Body of pancreas (tissue), 4 donors: ENCODE results near the gene SRP14. TPM values are rescaled to one million over a fixed set of nuclear protein-coding genes. Genes with fewer than 3 reads are reported as not detected.
"Not testable (repeated sequence)": the region's sequence is repeated elsewhere in the genome, so short reads cannot be mapped to it uniquely, and the experiment has no call there.

ENCODE experiments used
- ATAC-seq: fragments of 150-250 bp; one replicate; pipeline ENCODE4 v1.9.1; 2016
- DNase-seq, 4 donors: peaks; one replicate each; pipeline ENCODE4 v3.0.0-alpha.2; 2019
- H3K27ac ChIP-seq, 4 donors: fragments of 200-600 bp; sonication (generic); 1 replicate in 3 of 4; 2 replicates in 1 of 4; pipeline versions ENCODE4 v1.5.1 to v1.6.1; 2016 to 2019; ENCODE audit warnings: mild to moderate bottlenecking in 1 of 4, mixed read lengths in 1 of 4, moderate library complexity in 1 of 4
- H3K27me3 ChIP-seq, 2 donors: fragments of 200-600 bp; sonication (generic); one replicate each; pipeline ENCODE4 v1.6.0; 2016; ENCODE audit warnings: mild to moderate bottlenecking in 1 of 2
- H3K36me3 ChIP-seq, 2 donors: fragments of 200-600 bp; sonication (generic); replicated peaks in 1 of 2; 2 replicates each; pipeline ENCODE4 v1.5.1; 2016; ENCODE audit warnings: low read depth in 2 of 2; ENCODE audit not compliant: insufficient read depth in 1 of 2
- H3K4me1 ChIP-seq: fragments of 200-600 bp; sonication (generic); one replicate; pipeline ENCODE4 v1.6.0; 2016
- H3K4me3 ChIP-seq, 2 donors: fragments of 200-600 bp; sonication (generic); 1 replicate in 1 of 2; 2 replicates in 1 of 2; pipeline ENCODE4 v1.5.1; 2016 to 2019
- H3K9me3 ChIP-seq, 3 donors: fragments of 200-600 bp; sonication (generic); 1 replicate in 2 of 3; 2 replicates in 1 of 3; pipeline ENCODE4 v1.5.1; 2016
- POLR2A ChIP-seq, 3 donors: fragments of 450-650 bp; IDR thresholded peaks; one replicate each; pipeline ENCODE4 v1.6.1; 2016; ENCODE audit warnings: antibody characterized with exemption in 3 of 3, mild to moderate bottlenecking in 2 of 3
- WGBS, 2 donors: methylation state at CpG; one replicate each; pipeline ENCODE4 v1.1.5; 2017; 5-methylcytosine and 5-hydroxymethylcytosine counted together
- intact Hi-C: fragments of 100-400 bp; cut with DNase I; formaldehyde crosslinking; loops from one replicate; pipeline ENCODE4 v1.15.1; 2023
- total RNA-seq, 2 donors: library from RNA; depleted of rRNA; stranded (reverse); fragments of >200 nt; gene quantifications; one replicate each; pipeline ENCODE4 v1.1.0, GENCODE V29; 2016
- TF ChIP-seq, protein P1 (sequence below), 7 experiments: fragments of 450-650 bp in 4 of 7; fragments of 200-600 bp in 3 of 7; sonication (generic) in 3 of 7; IDR thresholded peaks; one replicate each; pipeline ENCODE4 v1.5.1; 2016 to 2019; ENCODE audit warnings: antibody characterized with exemption in 7 of 7

Gene SRP14
- total RNA-seq, 2 donors from 2014 or later, result 122 to 209 TPM

GRCh38 chr15:40079456-40079855 lies 40.5 kb upstream of the SRP14 start:
- TF ChIP-seq POLR2A (IDR thresholded peaks at IDR 0.05), result no peak
- DNase-seq (no peak), ATAC-seq (no peak)
- Histone ChIP-seq H3K9me3 (no peaks in the 10 kb centered on the region), H3K36me3 (no peaks in the 10 kb centered on the region), H3K27me3 (no peaks in the 10 kb centered on the region), H3K27ac (no peak overlapping the region), H3K4me3 (no peak overlapping the region), H3K4me1 (peaks cover 42% of the 10 kb centered on the region)
- intact Hi-C loops, result no loop called here
- 94 to 99% methylated on average over 6 of the region's 6 CpGs for WGBS, 2 donors

DNA sequence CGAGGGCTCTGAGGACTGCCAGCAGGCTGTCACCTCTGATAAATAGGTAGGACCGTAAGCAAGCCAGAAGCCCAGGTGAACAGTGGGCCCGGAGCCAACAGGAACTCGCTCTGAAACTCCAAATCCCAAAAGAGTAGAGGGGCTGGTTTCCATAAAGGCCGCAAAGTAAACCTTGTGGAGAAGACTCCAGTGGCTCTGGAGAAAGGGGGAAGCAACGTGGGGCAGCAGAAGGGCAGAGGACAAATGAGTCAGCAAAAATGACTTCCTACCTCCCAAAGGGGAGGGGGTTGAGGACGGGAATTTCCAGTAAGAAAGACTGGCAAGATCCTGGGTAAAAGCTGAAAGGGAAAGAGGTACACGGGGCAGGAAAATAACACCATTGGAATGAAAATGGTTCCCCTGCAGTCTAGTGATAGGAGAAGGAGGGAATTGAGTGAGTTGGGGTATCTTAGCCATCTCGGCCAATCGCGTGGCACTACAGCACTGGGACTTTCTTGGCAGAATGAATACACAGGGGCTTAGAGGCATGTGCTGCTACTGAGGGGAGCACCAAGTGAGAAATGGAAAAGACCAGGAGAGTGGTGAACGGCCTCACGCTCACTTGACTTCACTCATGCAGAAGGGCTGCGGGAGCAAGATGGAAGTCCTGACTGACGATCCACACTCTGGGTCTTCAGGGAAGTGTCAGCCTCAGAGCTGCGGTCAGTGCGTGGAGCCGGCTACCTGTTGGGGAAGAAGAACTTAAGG lies 36.5 kb upstream of the SRP14 start:
- H3K4me3 ChIP-seq, result no peak overlapping the region
- intact Hi-C loops, result no loop called here
- no peaks in the 10 kb centered on the region for H3K27me3 ChIP-seq
- H3K4me1 ChIP-seq, result peaks cover 28% of the 10 kb centered on the region
- ATAC-seq (peak; percentile 94), DNase-seq (peak; percentile 87 to 93 (median 90))
- peak in 1 of 3 donors; percentile 12 for TF ChIP-seq POLR2A (IDR thresholded peaks at IDR 0.05)
- TF ChIP-seq, protein P1, sequence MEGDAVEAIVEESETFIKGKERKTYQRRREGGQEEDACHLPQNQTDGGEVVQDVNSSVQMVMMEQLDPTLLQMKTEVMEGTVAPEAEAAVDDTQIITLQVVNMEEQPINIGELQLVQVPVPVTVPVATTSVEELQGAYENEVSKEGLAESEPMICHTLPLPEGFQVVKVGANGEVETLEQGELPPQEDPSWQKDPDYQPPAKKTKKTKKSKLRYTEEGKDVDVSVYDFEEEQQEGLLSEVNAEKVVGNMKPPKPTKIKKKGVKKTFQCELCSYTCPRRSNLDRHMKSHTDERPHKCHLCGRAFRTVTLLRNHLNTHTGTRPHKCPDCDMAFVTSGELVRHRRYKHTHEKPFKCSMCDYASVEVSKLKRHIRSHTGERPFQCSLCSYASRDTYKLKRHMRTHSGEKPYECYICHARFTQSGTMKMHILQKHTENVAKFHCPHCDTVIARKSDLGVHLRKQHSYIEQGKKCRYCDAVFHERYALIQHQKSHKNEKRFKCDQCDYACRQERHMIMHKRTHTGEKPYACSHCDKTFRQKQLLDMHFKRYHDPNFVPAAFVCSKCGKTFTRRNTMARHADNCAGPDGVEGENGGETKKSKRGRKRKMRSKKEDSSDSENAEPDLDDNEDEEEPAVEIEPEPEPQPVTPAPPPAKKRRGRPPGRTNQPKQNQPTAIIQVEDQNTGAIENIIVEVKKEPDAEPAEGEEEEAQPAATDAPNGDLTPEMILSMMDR (IDR thresholded peaks at IDR 0.05), result no peak
- H3K36me3 ChIP-seq, result no peaks in the 10 kb centered on the region
- no peaks in the 10 kb centered on the region for H3K9me3 ChIP-seq
- H3K27ac ChIP-seq, result peak overlapping the region; percentile 45 to 85 (median 83)
- 56% methylated on average over 18 of the region's 18 CpGs for WGBS, 2 donors

DNA sequence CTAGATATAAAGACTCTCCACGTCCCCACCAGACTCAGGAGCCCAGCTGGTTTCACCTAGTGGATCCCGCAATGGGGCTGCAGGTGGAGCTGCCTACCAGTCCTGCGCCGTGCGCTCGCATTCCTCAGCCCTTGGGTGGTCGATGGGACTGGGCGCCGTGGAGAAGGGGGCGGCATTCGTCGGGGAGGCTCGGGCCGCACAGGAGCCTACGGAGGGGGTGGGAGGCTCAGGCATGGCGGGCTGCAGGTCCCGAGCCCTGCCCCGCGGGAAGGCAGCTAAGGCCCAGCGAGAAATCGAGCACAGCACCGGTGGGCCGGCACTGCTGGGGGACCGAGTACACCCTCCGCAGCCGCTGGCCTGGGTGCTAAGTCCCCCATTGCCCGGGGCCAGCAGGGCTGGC lies 35.7 kb upstream of the SRP14 start:
- H3K27ac ChIP-seq, result peak overlapping the region in 3 of 4 donors; percentile 83 to 85 (median 83)

GRCh38 chr15:40073716-40074490 lies 34.9 kb upstream of the SRP14 start:
- H3K4me3 ChIP-seq, H3K9me3 ChIP-seq, H3K27me3 ChIP-seq, intact Hi-C loops, ATAC-seq, H3K36me3 ChIP-seq, DNase-seq, H3K27ac ChIP-seq: not testable (repeated sequence)
- TF ChIP-seq POLR2A (IDR thresholded peaks at IDR 0.05), result peak in 2 of 3 donors; percentile 25 to 44
- peaks cover 37% of the 10 kb centered on the region for H3K4me1 ChIP-seq
- 79 to 88% methylated on average over 28 to 34 of the region's 34 CpGs for WGBS, 2 donors

More for the DNA sequence above, 35.7 kb upstream of the SRP14 start:
- H3K27me3 ChIP-seq, H3K9me3 ChIP-seq, H3K36me3 ChIP-seq, intact Hi-C loops, H3K4me3 ChIP-seq, ATAC-seq, DNase-seq: not testable (repeated sequence)
- H3K4me1 ChIP-seq, result peaks cover 32% of the 10 kb centered on the region
- 85 to 95% methylated on average over 7 to 8 of the region's 27 CpGs for WGBS, 2 donors

DNA sequence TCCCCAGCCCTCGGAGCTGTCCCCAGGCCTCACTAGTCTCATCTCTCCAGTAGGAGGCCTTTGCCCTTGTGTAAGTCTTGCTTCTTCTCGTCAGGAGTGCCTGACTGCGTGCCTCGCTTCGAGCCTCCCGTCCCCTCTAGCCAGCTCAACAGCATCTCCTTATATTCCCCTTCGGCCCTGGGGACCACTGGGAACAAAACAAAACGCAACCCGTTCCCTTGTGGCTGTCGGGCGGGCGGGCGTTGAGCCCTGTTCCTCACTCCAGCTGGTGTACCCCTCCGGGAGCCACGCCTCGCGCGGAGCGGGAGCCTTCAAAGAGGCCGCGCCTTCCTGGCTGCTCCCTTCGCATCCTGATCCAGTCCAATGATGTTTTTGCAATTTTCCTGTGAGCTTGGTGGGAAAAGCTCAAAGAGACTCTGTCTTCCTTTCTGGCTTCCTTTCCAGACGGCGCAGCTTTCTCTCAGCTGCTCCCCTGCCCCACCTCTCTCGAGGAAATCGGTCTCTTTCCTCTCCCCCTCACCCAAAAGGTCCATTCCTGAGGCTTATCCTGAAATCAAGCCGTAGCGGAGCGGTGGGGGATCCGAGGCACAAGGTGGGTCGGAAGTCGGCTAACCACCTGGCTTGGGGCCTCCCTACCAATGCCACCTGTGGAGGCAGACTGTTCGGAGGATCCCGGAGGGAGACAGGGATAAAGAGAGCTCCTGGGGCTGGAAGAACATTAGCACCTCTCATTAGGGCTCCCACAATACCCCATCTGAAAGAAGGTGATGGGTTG lies 33.4 kb upstream of the SRP14 start:
- intact Hi-C loops, result no loop called here
- 86 to 96% methylated on average over 34 of the region's 34 CpGs for WGBS, 2 donors
- TF ChIP-seq POLR2A (IDR thresholded peaks at IDR 0.05), result no peak
- TF ChIP-seq, protein P1 (IDR thresholded peaks at IDR 0.05), result no peak
- no peak for ATAC-seq
- H3K27me3 ChIP-seq, result no peaks in the 10 kb centered on the region
- H3K4me1 ChIP-seq, result peaks cover 51% of the 10 kb centered on the region
- H3K36me3 ChIP-seq, result no peaks in the 10 kb centered on the region
- DNase-seq, result no peak
- no peak overlapping the region for H3K27ac ChIP-seq
- no peaks in the 10 kb centered on the region for H3K9me3 ChIP-seq
- H3K4me3 ChIP-seq, result no peak overlapping the region
